SHP77 (cell line): ENCODE results near the gene COL1A2.

ENCODE experiments used
- DNase-seq, 2 experiments: peaks; one replicate each; lab custom pipeline; 2025; lab: John Stamatoyannopoulos, UW

The COL1A2 gene

GRCh38 chr7:94410413-94411187 lies 15.9 kb downstream of the COL1A2 start:
- no peak for DNase-seq

- no peak for DNase-seq
Measured at GRCh38 chr7:94411188-94411466, 16.4 kb downstream of the COL1A2 start.

- DNase-seq: no peak
Measured at GRCh38 chr7:94412762-94413322, 18.1 kb downstream of the COL1A2 start.

- DNase-seq: peak in 1 of 2 experiments; percentile 39
Measured at GRCh38 chr7:94414481-94414880, 19.8 kb downstream of the COL1A2 start.

GRCh38 chr7:94414980-94415379 lies 20.3 kb downstream of the COL1A2 start:
- DNase-seq: no peak

- no peak for DNase-seq
Measured at GRCh38 chr7:94417306-94417705, 22.6 kb downstream of the COL1A2 start.

GRCh38 chr7:94417901-94418300 lies 23.2 kb downstream of the COL1A2 start:
- DNase-seq: no peak

GRCh38 chr7:94418851-94419250 lies 24.2 kb downstream of the COL1A2 start:
- no peak for DNase-seq

GRCh38 chr7:94420328-94420727 lies 25.6 kb downstream of the COL1A2 start:
- DNase-seq: no peak

GRCh38 chr7:94421681-94422080 lies 27.0 kb downstream of the COL1A2 start:
- DNase-seq: no peak

GRCh38 chr7:94422136-94422535 lies 27.4 kb downstream of the COL1A2 start:
- DNase-seq: no peak

GRCh38 chr7:94422827-94423460 lies 28.2 kb downstream of the COL1A2 start:
- DNase-seq: no peak

- no peak for DNase-seq
Measured at GRCh38 chr7:94423863-94424735, 29.4 kb downstream of the COL1A2 start.

- no peak for DNase-seq
Measured at GRCh38 chr7:94425546-94425945, 30.9 kb downstream of the COL1A2 start.

GRCh38 chr7:94426980-94427875 lies 32.5 kb downstream of the COL1A2 start:
- no peak for DNase-seq

GRCh38 chr7:94429153-94429552 lies 34.5 kb downstream of the COL1A2 start:
- no peak for DNase-seq

- no peak for DNase-seq
Measured at GRCh38 chr7:94431176-94431575, 36.5 kb downstream of the COL1A2 start.

GRCh38 chr7:94431619-94432280 lies 37.1 kb downstream of the COL1A2 start:
- no peak for DNase-seq

- DNase-seq: no peak
Measured at GRCh38 chr7:94432281-94432670, 37.6 kb downstream of the COL1A2 start.

- no peak for DNase-seq
Measured at GRCh38 chr7:94432817-94433216, 38.1 kb downstream of the COL1A2 start.

- DNase-seq: no peak
Measured at GRCh38 chr7:94433224-94433623, 38.5 kb downstream of the COL1A2 start.
